GM19099 (cell line): ENCODE data around the gene FLACC1.

Source experiments
- POLR2A ChIP-seq: IDR thresholded peaks from 3 replicates; pipeline ENCODE4 v1.6.1; 2011; ENCODE audit warnings: low read depth; ENCODE audit not compliant: insufficient read length; ENCODE audit errors: extremely low read depth

The FLACC1 gene, protein sequence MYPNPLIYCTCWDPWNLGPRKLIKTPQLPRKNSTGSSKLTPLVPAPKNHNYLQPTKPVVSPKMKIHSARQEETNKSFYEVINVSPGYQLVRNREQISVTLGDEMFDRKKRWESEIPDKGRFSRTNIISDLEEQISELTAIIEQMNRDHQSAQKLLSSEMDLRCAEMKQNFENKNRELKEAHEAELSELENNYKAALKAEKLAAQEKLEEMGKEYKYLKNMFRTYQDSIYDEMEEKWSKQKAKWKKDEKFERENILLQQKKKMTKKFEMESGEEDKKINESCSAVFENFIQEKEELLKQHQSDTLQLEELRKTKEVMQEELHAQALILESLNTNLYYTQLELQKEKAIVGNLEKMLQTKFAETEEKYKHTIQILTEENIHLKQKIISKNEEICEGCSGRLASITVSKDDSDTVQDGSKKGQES

DNA sequence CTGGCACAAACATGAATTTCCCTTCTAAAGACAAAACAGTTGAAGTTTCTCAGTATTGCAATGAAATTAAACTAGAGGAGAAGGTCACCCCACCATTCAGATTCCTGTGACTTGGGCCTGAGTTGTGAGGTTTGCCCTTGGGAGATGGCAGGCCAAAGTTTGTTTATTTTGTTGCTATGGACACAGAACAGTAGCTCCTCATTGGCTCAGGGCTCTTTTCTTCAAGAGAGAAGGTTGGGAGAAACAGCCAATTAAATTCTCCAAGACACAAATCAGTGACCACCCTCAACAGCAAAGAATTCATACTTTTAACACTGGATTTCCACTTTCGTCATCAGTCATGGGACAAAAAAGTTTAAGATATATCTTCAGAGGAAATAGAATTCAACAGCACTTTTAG is at the start of gene FLACC1:
Gene FLACC1, minus strand, starts transcription at position 125 of the 400 bp plus-strand sequence. CDS start 5,941 bp downstream, outside the sequence.
- TF ChIP-seq POLR2A, result no peak

DNA sequence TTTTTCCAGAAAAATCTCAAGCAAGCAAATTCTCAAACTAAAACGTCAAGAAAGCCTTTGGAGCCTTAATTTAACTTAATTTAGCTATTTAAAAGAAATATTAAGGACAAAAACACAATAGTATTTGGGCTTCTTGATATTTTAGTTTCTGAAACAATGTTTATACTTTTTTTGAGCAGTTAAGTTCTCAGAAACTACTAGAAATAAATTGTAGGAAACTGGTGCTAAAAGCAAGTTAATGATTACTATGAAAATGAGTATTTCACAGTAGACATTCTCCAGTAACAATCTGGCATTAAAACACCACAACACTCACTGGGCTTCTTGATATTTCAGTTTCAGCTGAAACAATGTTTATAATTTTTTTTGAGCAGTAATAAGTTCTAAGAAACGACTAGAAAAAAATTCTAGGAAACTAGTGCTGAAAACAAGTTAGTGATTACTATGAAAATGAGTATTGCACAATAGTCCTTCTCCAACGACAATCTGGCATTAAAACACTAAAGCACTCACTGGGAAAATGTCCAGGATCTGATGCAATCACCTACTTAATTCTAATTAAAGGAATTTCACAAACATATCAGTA is 49.0 kb upstream of the FLACC1 start:
- TF ChIP-seq POLR2A, result no peak

DNA sequence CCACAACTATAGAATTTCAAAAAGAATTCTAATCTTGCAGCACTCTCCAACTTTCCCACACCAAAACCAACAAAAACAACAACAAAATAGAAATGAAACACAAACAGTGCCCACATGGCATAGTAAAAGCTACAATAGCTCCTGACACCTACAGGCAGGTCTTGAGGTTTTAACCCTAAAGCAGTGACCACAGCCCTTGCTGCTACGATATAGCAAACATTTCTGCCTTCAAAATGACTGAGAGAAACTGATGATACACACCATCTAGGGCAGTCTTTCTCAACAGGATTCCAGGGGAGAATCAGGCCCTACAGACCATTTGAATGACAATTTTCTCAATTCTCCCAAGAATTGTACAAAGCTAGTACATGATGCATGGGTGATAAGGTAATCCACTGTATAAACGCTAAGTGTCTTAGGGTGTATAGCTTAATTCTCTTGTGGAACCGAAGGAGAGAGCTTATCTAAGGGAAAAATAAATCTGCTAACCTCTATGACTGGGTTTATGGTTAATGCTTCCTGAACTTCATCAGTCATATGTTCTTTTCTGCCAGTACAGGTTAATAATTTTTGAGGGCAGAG is 47.6 kb upstream of the FLACC1 start:
- no peak for TF ChIP-seq POLR2A

DNA sequence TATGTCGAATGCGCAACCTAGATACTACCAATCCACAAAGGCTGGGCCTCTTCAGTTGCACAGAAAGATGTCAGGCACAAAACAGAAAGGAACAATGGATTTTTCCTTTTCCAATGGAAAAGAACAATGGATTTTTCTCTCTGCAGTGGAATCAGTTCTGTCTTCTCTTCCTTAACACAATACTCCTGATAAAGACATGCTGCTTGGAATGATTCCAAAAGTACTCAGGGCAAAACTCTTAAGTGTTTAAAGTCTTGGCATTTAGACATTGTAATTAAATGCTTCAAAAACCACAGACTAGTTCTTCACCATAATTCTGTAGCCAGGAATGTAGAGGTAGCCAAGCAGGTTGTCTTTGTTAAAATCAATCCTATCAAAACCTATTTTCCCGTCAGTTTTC is 46.7 kb upstream of the FLACC1 start:
- TF ChIP-seq POLR2A, result no peak

DNA sequence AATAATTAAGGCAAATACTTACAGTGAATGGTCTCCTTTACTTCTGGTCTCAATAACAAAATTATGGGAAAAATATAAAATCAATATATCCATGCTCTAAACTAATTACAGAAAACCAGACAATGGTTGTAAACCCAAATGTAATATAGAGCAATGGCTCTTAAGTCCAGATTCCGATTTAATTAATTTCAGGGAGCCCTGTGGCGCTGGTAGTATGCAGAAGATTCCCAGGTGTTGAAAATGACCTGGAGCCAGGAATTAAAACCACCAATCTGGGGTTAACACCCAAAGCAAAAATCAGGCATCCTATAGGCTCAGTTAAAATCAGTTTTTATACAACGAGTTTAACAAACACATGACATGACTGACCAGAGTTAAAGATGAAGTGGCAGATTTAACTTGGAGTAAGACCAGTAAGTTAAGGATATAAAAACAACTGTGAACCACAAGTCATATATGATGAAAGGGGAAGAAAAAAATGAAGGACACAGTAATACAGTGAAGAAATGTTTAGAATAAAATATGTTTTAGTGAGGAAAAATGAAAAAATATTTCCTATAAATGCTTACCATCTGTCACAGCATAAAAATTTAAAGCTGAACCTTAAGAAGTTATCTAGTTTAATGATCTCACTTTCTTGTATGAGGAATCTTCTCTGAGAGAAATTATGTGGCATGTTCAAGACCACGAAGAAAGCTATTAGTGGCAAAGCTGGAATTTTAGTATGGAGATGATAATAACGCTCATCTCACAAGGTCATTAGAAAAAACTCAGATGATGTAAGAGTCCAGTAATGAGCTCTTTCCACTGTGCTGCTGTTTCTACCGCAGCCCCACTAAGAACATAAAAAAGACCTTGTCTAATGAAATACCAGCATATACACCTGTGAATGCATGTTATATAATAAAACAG is 45.8 kb upstream of the FLACC1 start:
- TF ChIP-seq POLR2A, result no peak

DNA sequence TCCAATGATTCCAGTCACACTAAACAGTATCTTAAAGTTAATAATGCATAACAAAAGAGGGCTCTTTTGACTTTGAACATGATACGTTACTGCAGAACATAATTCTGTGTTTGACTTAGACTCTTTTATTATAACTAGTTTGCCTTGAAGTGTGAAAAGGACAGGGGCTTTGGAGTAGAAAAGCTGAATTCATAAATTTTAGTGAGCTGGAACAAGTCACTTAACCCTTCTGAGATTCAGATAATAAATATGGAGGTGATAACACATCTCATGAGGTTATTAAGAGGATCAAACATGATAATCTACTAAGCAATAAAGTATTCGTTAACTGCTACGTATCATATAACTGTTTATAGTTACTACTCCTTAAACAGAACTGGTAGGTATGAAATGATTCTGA is 44.7 kb upstream of the FLACC1 start:
- TF ChIP-seq POLR2A, result no peak

DNA sequence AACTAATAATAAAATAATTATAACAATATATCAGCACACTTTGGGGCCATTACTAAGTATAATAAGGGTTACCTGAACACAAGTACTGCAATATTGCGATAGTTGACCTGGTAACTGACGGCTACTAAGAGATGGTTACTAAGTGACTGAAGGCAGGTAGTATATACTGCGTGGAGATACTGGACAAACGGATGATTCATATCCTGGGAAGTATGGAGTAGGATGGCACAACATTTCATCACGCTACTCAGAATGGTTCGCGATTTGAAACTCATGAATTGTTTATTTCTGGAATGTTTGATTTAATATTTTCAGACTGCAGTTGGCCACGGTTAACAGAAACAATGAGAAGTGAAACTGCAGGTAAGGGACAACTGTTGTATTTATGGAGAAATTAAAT is 39.5 kb upstream of the FLACC1 start:
- no peak for TF ChIP-seq POLR2A

DNA sequence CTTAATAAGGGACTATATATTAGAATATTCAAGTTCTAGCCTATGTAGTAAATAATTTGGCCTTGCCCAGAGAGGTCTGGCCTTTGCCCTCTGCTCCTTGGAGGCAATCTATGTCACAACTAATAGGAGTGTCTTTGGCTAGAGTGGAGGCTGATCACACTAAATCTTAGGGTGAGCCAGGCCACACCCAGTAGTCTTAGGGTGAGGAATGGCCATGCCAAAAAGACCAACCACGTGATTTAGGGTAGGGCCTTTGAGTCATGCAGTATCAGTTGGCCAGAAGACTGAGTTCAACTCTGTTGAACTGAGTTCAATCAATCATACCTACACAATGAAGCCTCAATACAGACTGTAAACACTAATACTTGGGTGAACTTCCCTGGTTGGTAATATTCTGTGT is 26.0 kb upstream of the FLACC1 start:
- TF ChIP-seq POLR2A, result no peak

DNA sequence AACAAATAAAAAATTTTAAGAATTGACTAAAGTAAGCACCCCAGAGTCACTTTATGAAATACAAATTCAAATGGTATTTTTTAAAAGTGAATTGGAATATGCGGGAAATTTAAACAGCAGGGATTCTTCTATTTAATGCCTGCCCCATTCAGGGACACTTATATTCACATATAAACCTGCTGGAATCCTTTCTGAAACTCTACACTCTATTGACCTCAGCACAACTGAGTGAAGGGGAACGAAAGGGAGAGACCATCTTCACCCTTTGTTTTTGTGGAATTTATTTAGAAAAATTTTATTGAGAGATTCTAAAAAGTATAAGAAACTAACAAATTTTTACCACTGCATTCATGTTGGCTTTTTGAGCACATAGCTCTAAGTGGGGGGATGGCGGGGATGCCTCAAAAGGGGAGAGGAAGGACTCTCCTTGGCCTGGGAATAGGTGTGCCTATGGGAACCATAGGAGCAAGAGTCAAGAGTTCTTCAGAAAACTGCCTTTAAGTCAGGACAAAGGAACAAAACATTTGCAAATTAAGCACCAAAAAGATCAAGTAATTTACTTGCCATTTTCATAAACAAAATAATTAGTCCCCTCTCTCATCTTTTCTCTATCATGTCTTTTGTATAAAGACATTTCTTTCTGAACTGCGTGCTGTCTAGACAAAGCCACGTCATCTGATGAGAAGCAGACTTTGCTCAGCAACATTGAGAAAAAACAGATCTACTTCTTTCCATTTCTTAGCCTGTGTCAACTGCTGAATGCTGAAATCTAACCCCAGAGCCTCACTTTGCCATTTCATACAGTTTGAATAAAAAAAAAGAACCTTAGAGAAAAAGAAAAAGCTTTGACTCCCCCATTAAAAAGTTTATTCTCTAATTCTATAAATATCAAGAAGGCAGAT is 21.6 kb upstream of the FLACC1 start:
- TF ChIP-seq POLR2A, result no peak

DNA sequence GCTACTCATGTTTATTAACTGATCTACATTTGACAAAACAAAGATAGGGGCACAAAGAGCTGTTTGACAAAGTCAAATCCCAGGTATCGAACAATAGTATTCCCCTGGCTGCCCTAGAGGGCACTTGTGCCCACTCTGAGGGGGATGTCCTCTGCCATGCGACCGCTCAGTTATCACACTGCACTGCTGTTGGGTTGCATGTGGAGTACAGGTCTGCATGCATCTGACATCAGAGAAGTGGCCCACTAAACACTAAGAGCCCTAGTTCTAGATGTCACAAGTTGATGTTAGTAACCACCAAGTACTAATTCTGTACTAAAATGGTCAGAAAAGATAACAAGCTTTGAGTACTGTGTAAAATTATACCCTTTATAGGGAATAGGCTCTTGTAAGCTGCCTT is 20.1 kb upstream of the FLACC1 start:
- TF ChIP-seq POLR2A, result no peak

DNA sequence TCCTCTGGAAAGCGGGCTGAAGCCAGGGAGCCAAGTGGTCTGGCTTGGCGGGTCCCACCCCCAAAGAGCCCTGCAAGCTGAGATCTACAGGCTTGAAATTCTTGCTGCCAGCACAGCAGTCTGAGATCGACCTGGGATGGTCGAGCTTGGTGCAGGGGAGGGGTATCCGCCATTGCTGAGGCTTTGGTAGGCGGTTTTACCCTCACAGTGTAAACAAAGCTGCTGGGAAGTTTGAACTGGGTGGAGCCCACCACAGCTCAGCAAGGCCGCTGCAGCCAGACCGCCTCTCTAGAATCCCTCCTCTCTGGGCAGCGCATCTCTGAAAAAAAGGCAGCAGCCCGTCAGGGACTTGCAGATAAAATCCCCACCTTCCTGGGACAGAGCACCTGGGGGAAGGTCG is 12.6 kb upstream of the FLACC1 start:
- no peak for TF ChIP-seq POLR2A

DNA sequence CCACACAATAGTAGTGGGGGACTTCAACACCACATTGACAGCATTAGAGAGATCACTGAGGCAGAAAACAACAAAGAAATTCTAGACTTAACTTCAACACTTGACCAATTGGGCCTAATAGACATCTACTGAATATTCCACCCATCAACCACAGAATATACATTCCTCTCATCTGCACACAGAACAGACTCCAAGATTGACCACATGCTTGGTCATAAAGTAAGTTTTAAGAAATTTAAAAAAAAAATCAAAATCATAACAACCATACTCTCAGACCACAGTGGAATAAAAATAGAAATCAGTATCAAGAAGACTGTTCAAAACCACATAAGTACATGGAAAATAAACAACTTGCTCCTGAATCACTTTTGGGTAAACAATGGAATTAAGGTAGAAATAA is 9.0 kb upstream of the FLACC1 start:
- no peak for TF ChIP-seq POLR2A

DNA sequence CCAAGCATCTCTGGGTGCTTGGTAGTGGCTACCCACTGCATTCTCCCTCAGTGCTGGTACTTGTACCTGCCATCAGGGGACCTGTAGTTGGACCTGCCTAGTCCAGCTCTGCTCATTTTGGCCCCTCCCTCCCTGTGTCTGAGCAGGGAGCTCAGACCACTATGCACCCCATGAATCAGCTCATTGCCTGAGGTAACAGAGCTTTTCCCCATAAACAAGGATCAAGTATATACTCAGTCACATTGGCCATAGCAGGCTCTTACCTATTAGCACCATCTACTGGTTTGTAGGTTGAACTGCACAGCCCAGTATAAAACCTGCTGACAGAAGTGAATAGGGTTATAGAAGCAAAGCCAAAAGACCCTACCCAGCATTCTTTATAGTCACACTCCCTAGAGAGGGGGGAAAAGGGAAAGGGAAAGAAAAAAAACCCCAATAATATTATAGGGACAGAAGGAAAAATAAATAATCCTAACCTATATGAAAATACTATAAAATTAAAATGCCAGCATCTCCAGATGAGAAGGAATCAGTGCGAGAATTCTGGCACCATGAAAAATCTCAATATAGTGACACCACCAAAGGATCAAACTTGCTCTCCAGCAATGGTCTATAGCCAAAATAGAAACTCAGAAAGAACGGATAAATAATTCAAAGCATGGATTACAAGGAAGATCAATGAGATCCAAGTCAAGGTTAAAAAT is 6.9 kb upstream of the FLACC1 start:
- no peak for TF ChIP-seq POLR2A
